H1 (cell line): Measurements from ENCODE around the gene CPXM2. TPM values are rescaled to one million over a fixed set of nuclear protein-coding genes. Genes with fewer than 3 reads are reported as not detected.

Experiments
- polyA plus RNA-seq, 7 experiments: library from polyadenylated mRNA; depleted of rRNA in 3 of 7; stranded (reverse) in 5 of 7; unstranded in 2 of 7; fragments of >200 nt in 5 of 7; fragments of 200-250 nt in 2 of 7; gene quantifications; 1 replicate in 5 of 7; 2 replicates in 1 of 7; 4 replicates in 1 of 7; pipeline versions ENCODE4 v1.2.1 to v1.2.3, GENCODE V29; 2011 to 2013; ENCODE audit warnings: missing spikeins in 2 of 7, mixed read lengths in 2 of 7
- total RNA-seq: library from RNA; stranded (reverse); fragmentation: NEBNext Ultra II Directional; extraction: Animal tissue kit (Norgen Biotek cat#: 25700); gene quantifications from 2 replicates; pipeline ENCODE4 v1.2.1, GENCODE V29; 2021
- TF ChIP-seq, protein P1 (sequence below): IDR thresholded peaks from 2 replicates; pipeline ENCODE4 v1.6.1; 2011; ENCODE audit warnings: low read depth, mild to moderate bottlenecking, low read length; ENCODE audit not compliant: insufficient read depth

The CPXM2 gene
- total and polyA plus RNA-seq, 2 of the 8 experiments (the other 6 are each of a cell fraction or from before 2014, with no cell fraction given), result 2.4 to 2.9 TPM

DNA sequence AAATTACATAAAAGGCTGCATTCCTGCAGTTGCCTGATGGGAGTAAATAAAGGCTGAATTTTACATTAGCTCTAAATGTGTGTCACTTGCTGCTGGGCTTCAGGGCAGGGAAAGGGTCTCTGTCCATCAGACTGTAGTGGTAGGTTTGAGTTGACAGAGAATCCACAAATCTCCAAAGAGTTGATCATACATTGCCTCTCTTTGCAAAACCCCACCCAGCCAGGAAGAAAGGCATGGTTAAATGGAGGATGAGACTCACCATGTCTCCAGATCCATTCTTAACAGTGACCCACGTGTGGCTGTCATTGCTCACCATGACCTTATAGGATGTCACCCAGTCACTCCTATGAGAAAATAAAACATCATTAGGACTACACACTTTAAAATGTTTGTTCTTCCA, 92.8 kb downstream of the CPXM2 start (continued):
- TF ChIP-seq, protein P1, sequence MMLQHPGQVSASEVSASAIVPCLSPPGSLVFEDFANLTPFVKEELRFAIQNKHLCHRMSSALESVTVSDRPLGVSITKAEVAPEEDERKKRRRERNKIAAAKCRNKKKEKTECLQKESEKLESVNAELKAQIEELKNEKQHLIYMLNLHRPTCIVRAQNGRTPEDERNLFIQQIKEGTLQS, result no peak
- TF ChIP-seq, all 59 proteins: peak for 0
